OCI-LY7 (cell line): ENCODE results near the gene RPS3.

Experiments
- EZH2phosphoT487 ChIP-seq: fragments of 200-600 bp; sonication (generic); IDR thresholded peaks from 2 replicates; pipeline ENCODE4 v1.6.1; 2018; ENCODE audit warnings: low read depth, borderline replicate concordance, mild to moderate bottlenecking, mixed run types, antibody characterized with exemption, low read length, moderate library complexity, mixed read lengths
- TF ChIP-seq, protein P1 (sequence below): fragments of 200-600 bp; sonication (generic); conservative IDR thresholded peaks from 2 replicates; pipeline ENCODE4 v1.5.1; 2014; ENCODE audit warnings: mild to moderate bottlenecking, antibody characterized with exemption, low read length, moderate library complexity, mixed read lengths

DNA sequence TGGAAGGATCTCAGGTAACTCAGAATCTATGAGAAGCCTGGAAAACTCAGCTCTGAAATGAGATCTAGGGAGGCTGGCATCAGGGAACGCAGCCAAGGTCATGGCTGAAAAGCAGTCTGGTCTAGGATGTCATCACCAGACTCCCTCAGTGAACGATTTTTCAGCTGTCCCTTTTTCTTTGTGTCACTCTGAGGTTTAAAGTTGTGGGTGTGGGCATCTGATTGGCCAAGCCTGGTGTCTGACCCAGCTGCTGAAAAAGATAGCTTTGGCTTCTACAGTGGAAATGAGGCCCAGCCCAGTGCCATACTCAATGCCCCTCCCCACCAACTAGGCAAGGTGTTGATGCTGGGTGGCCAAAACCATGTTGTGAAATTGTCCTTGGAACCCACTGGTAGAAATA, 14.5 kb downstream of the RPS3 start:
- TF ChIP-seq, protein P1, sequence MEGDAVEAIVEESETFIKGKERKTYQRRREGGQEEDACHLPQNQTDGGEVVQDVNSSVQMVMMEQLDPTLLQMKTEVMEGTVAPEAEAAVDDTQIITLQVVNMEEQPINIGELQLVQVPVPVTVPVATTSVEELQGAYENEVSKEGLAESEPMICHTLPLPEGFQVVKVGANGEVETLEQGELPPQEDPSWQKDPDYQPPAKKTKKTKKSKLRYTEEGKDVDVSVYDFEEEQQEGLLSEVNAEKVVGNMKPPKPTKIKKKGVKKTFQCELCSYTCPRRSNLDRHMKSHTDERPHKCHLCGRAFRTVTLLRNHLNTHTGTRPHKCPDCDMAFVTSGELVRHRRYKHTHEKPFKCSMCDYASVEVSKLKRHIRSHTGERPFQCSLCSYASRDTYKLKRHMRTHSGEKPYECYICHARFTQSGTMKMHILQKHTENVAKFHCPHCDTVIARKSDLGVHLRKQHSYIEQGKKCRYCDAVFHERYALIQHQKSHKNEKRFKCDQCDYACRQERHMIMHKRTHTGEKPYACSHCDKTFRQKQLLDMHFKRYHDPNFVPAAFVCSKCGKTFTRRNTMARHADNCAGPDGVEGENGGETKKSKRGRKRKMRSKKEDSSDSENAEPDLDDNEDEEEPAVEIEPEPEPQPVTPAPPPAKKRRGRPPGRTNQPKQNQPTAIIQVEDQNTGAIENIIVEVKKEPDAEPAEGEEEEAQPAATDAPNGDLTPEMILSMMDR, result no peak
- TF ChIP-seq EZH2phosphoT487, result no peak
